Effector memory CD4-positive, alpha-beta T cell (primary cell): Measurements from ENCODE around the gene SPARC.
"Not testable (repeated sequence)": the region's sequence is repeated elsewhere in the genome, so short reads cannot be mapped to it uniquely, and the experiment has no call there.

Source experiments
- DNase-seq, 3 donors: peaks; one replicate each; pipeline ENCODE4 v3.0.0-alpha.2; 2020
- H3K27ac ChIP-seq: 2 replicates; pipeline ENCODE4 v1.7.0; 2013; ENCODE audit warnings: mild to moderate bottlenecking, low read length, moderate library complexity; ENCODE audit not compliant: insufficient read depth, poor library complexity, severe bottlenecking
- H3K27me3 ChIP-seq: replicated peaks from 2 replicates; pipeline ENCODE4 v1.7.0; 2013; ENCODE audit warnings: mild to moderate bottlenecking, low read length; ENCODE audit not compliant: insufficient read depth, control insufficient read depth, poor library complexity, severe bottlenecking
- H3K36me3 ChIP-seq: 2 replicates; pipeline ENCODE4 v1.7.0; 2013; ENCODE audit warnings: mild to moderate bottlenecking, low read length, moderate library complexity; ENCODE audit not compliant: control insufficient read depth, insufficient read depth
- H3K4me1 ChIP-seq: 2 replicates; pipeline ENCODE4 v1.7.0; 2013; ENCODE audit warnings: low read length, mild to moderate bottlenecking; ENCODE audit not compliant: control insufficient read depth, insufficient read depth, poor library complexity, severe bottlenecking
- H3K4me3 ChIP-seq: 2 replicates; pipeline ENCODE4 v1.7.0; 2013; ENCODE audit warnings: low read length, low read depth, mild to moderate bottlenecking; ENCODE audit not compliant: insufficient read depth, poor library complexity, severe bottlenecking
- H3K9me3 ChIP-seq: 2 replicates; pipeline ENCODE4 v1.7.0; 2013; ENCODE audit warnings: mild to moderate bottlenecking, low read length, moderate library complexity; ENCODE audit not compliant: control insufficient read depth

Gene SPARC

GRCh38 chr5:151703227-151703626, 16.5 kb upstream of the SPARC start:
- Histone ChIP-seq H3K27me3 (no peaks in the 10 kb centered on the region), H3K4me1 (no peaks in the 10 kb centered on the region), H3K4me3 (no peak overlapping the region), H3K9me3 (no peaks in the 10 kb centered on the region), H3K27ac (no peak overlapping the region), H3K36me3 (no peaks in the 10 kb centered on the region)
- DNase-seq: no peak

- H3K4me1 ChIP-seq: no peaks in the 10 kb centered on the region
- no peak overlapping the region for H3K27ac ChIP-seq
- H3K36me3 ChIP-seq: no peaks in the 10 kb centered on the region
Observed at GRCh38 chr5:151700820-151701219, 14.1 kb upstream of the SPARC start.

DNA sequence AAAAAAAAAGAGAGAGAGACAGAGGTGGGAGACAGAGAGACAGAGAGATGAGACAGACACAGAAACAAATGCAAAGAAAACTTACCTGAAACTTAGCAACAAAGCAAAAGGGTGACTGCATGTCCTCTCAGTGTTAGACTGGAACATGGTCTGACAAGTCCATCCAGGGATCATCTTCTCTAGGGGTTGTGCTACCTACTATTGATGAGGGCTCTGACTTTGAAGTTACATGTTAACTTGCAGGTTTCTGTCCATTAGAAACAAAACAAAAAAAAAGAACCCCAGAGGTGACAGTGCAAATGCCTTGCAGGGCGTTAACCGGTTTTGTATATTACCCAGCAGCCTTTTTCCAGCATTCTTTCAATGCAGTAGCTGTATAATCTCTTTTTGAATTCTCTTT, 13.6 kb upstream of the SPARC start:
- no peaks in the 10 kb centered on the region for H3K27me3 ChIP-seq
- H3K36me3 ChIP-seq: no peaks in the 10 kb centered on the region
- no peak for DNase-seq
- H3K4me3 ChIP-seq: no peak overlapping the region
- H3K9me3 ChIP-seq: no peaks in the 10 kb centered on the region
- no peak overlapping the region for H3K27ac ChIP-seq
- no peaks in the 10 kb centered on the region for H3K4me1 ChIP-seq

More at GRCh38 chr5:151700820-151701219, 14.1 kb upstream of the SPARC start:
- Histone ChIP-seq H3K4me3 (no peak overlapping the region), H3K9me3 (no peaks in the 10 kb centered on the region), H3K27me3 (no peaks in the 10 kb centered on the region)
- DNase-seq: no peak

DNA sequence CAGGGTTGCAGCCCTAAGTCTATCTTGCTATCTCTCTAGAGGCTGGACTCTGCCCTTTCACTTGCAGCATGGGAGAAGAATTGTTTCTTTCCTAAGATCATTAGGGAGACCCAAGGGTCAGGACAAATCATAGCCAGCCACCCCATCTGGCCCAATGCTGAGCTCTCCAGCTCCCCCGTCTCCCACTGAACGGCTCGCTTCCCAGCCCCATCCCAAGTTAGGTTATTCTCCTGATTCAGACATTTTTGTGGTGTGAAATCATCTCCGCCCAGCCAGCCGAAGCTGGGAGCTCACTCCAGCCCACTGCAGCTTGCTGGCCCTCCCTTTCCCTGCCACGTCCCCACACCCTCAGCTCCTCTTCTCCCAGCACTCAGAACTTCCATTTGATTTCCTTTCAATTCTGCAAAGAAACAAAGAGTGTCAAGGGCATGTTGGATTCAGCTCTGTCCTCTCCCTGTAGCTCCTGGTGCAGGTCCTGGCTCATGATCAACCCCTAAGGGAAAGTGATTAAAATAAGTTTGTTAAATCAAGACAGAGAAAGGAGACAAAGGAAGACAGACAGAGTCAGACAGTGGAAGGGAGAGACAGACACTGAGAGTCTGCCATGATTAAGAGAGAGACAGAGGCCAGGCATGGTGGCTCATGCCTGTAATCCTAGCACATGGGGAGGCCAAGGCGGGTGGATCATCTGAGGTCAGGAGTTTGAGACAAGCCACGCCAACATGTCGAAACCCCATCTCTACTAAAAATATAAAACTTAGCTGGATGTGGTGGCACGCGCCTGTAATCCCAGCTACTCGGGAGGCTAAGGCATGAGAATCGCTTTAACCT, 12.6 kb upstream of the SPARC start:
- DNase-seq: no peak
- H3K4me3 ChIP-seq: no peak overlapping the region
- no peaks in the 10 kb centered on the region for H3K9me3 ChIP-seq
- H3K27me3 ChIP-seq: no peaks in the 10 kb centered on the region
- H3K36me3 ChIP-seq: no peaks in the 10 kb centered on the region
- H3K27ac ChIP-seq: no peak overlapping the region
- no peaks in the 10 kb centered on the region for H3K4me1 ChIP-seq

GRCh38 chr5:151698081-151698480, 11.4 kb upstream of the SPARC start:
- H3K27me3 ChIP-seq, H3K27ac ChIP-seq, H3K36me3 ChIP-seq, DNase-seq, H3K4me3 ChIP-seq, H3K9me3 ChIP-seq, H3K4me1 ChIP-seq: not testable (repeated sequence)

GRCh38 chr5:151697452-151697851, 10.7 kb upstream of the SPARC start:
- no peak overlapping the region for H3K4me3 ChIP-seq
- H3K9me3 ChIP-seq: no peaks in the 10 kb centered on the region
- no peak overlapping the region for H3K27ac ChIP-seq
- no peaks in the 10 kb centered on the region for H3K4me1 ChIP-seq
- no peak for DNase-seq
- H3K27me3 ChIP-seq: no peaks in the 10 kb centered on the region
- H3K36me3 ChIP-seq: no peaks in the 10 kb centered on the region

DNA sequence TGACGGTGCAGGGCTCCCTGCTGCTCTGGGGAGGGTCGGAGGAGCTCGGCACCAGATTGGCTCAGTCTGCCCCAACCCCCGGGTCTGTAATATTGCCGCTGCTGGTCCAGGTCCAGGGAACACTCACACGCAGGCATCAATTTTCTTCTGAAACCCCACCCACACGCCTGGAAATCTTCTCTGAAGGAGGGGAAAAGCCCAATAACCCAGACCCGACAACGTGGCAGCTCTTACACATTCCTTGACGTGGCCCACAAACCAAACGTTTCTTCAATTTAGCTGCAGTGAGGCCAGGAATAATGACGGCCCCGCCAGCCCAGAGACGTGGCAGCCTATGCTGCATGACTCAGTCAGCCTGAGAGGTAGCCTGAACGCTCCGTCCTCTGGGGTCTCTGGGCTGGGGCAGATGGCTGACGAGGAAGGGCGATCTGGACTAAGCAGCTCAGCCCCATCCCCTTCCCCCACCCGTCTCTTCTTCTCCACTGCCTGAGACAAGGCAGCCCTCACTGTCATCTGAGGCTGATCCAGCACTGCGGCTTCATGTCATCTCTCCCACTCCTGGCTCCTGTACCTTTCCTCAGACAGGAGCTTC, 9.9 kb upstream of the SPARC start:
- no peaks in the 10 kb centered on the region for H3K27me3 ChIP-seq
- H3K27ac ChIP-seq: no peak overlapping the region
- H3K9me3 ChIP-seq: no peaks in the 10 kb centered on the region
- DNase-seq: no peak
- no peaks in the 10 kb centered on the region for H3K4me1 ChIP-seq
- H3K4me3 ChIP-seq: no peak overlapping the region
- H3K36me3 ChIP-seq: no peaks in the 10 kb centered on the region

- DNase-seq: no peak
- Histone ChIP-seq H3K27ac (no peak overlapping the region), H3K4me1 (no peaks in the 10 kb centered on the region)
Observed at GRCh38 chr5:151695464-151695863, 8.7 kb upstream of the SPARC start.

DNA sequence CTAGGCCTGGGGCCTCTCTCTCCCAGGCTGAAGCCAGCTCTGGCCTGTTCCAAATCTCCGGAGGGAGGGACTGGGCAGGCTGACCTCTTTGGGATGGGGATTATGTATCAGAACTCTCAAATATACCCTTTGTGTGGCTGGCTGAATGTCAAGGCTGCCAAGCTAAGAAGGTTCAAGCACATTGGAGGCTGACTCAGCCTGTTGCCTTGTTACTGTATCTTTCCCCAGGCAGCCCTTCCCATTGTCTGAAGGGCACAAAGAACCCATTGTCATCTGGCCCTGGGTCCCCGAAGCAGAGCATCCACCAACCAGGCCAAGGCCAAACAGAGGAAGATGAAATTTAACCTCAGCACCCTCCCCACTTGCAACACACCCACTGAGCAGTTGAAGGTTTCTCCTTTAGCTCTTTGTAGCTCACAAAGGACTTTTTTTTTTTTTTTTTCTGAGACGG, 7.3 kb upstream of the SPARC start:
- H3K27ac ChIP-seq: no peak overlapping the region
- H3K27me3 ChIP-seq: no peaks in the 10 kb centered on the region
- DNase-seq: no peak
- H3K4me1 ChIP-seq: no peaks in the 10 kb centered on the region
- no peak overlapping the region for H3K4me3 ChIP-seq
- H3K36me3 ChIP-seq: no peaks in the 10 kb centered on the region
- H3K9me3 ChIP-seq: no peaks in the 10 kb centered on the region

More at GRCh38 chr5:151695464-151695863, 8.7 kb upstream of the SPARC start:
- Histone ChIP-seq H3K27me3 (no peaks in the 10 kb centered on the region), H3K4me3 (no peak overlapping the region), H3K36me3 (no peaks in the 10 kb centered on the region), H3K9me3 (no peaks in the 10 kb centered on the region)

- no peaks in the 10 kb centered on the region for H3K4me1 ChIP-seq
- no peak for DNase-seq
- H3K27me3 ChIP-seq: peaks cover under 1% of the 10 kb centered on the region
- H3K9me3 ChIP-seq: no peaks in the 10 kb centered on the region
- H3K27ac ChIP-seq: no peak overlapping the region
- H3K4me3 ChIP-seq: no peak overlapping the region
- no peaks in the 10 kb centered on the region for H3K36me3 ChIP-seq
Observed at GRCh38 chr5:151692312-151692711, 5.6 kb upstream of the SPARC start.
